GM15510 (cell line): ENCODE measurements around the gene C1QTNF3.

Experiments
- POLR2A ChIP-seq: IDR thresholded peaks from 3 replicates; pipeline ENCODE4 v1.6.1; 2011; ENCODE audit warnings: borderline replicate concordance; ENCODE audit not compliant: insufficient read length; ENCODE audit errors: extremely low read depth

Gene C1QTNF3

GRCh38 chr5:34005681-34006080 is 37.3 kb downstream of the C1QTNF3 start:
- no peak for TF ChIP-seq POLR2A

- no peak for TF ChIP-seq POLR2A
Measured at GRCh38 chr5:34005211-34005610, 37.8 kb downstream of the C1QTNF3 start.

GRCh38 chr5:34003941-34004340 is 39.1 kb downstream of the C1QTNF3 start:
- no peak for TF ChIP-seq POLR2A

- TF ChIP-seq POLR2A: no peak
Measured at GRCh38 chr5:34002629-34003328, 40.2 kb downstream of the C1QTNF3 start.

GRCh38 chr5:34001241-34001841 is 41.7 kb downstream of the C1QTNF3 start:
- no peak for TF ChIP-seq POLR2A

- no peak for TF ChIP-seq POLR2A
Measured at GRCh38 chr5:33999978-34000377, 43.0 kb downstream of the C1QTNF3 start.

- TF ChIP-seq POLR2A: no peak
Measured at GRCh38 chr5:33997331-33997983, 45.6 kb downstream of the C1QTNF3 start.

- TF ChIP-seq POLR2A: no peak
Measured at GRCh38 chr5:33995865-33996264, 47.1 kb downstream of the C1QTNF3 start.

GRCh38 chr5:33994845-33995244 is 48.2 kb downstream of the C1QTNF3 start:
- no peak for TF ChIP-seq POLR2A

GRCh38 chr5:33992864-33993263 is 50.1 kb downstream of the C1QTNF3 start:
- TF ChIP-seq POLR2A: no peak

- TF ChIP-seq POLR2A: no peak
Measured at GRCh38 chr5:33985447-33985846, 57.6 kb downstream of the C1QTNF3 start.

GRCh38 chr5:33984671-33985124 is 58.3 kb downstream of the C1QTNF3 start, which contains the start of gene SLC45A2:
Gene SLC45A2 (minus strand): TSS chr5:33984693. CDS start chr5:33984583, 110 bp downstream.
- no peak for TF ChIP-seq POLR2A

- TF ChIP-seq POLR2A: no peak
Measured at GRCh38 chr5:33984178-33984577, 58.8 kb downstream of the C1QTNF3 start.

GRCh38 chr5:33981408-33982162 is 61.4 kb downstream of the C1QTNF3 start:
- TF ChIP-seq POLR2A: no peak

- no peak for TF ChIP-seq POLR2A
Measured at GRCh38 chr5:33980030-33980429, 63.0 kb downstream of the C1QTNF3 start.
